ENCODE data around the gene WASF1. TPM values are rescaled to one million over a fixed set of nuclear protein-coding genes. Genes with fewer than 3 reads are reported as not detected.

The WASF1 gene
- total and polyA plus RNA-seq, 4 donors: 1.9 to 4.6 (median 3.3) TPM

GRCh38 chr6:110196874-110197273 lies 17.4 kb upstream of the WASF1 start:
- no peak overlapping the region for H3K9ac ChIP-seq (ENCODE audit: insufficient read depth in 1 of 2, low read length in 2 of 2)
- H3K4me1 ChIP-seq (ENCODE audit: control insufficient read depth in 5 of 5, insufficient read depth in 5 of 5, low read length in 5 of 5): peaks cover 0 to 5% (median 0%) of the 10 kb centered on the region in 5 donors
- H3K27me3 ChIP-seq (ENCODE audit: control insufficient read depth in 3 of 3, insufficient read depth in 3 of 3, low read length in 2 of 3): no peaks in the 10 kb centered on the region
- 72 to 81% methylated on average over 1 of the region's 1 CpG for WGBS, 2 donors
- no peak overlapping the region for H3K4me3 ChIP-seq
- no peak for TF ChIP-seq CTCF (IDR thresholded peaks at IDR 0.05; ENCODE audit: control extremely low read depth, extremely low read depth)
- H3K9me3 ChIP-seq (ENCODE audit: control insufficient read depth in 4 of 4, insufficient read depth in 3 of 4, low read length in 3 of 4): no peaks in the 10 kb centered on the region
- H3K27ac ChIP-seq (ENCODE audit: low read depth in 1 of 2, low read length in 1 of 2): no peak overlapping the region
- DNase-seq (no peak), ATAC-seq (ENCODE audit: insufficient read depth, low FRiP score) (no peak)
- H3K36me3 ChIP-seq (ENCODE audit: control insufficient read depth in 4 of 4, insufficient read depth in 4 of 4, low read length in 4 of 4): peaks cover 0 to 6% (median 4%) of the 10 kb centered on the region in 4 donors

GRCh38 chr6:110195639-110196038 lies 16.2 kb upstream of the WASF1 start:
- Histone ChIP-seq H3K9ac (ENCODE audit: insufficient read depth in 1 of 2, low read length in 2 of 2) (no peak overlapping the region), H3K4me1 (ENCODE audit: control insufficient read depth in 5 of 5, insufficient read depth in 5 of 5, low read length in 5 of 5) (peaks cover 0 to 7% (median 1%) of the 10 kb centered on the region in 5 donors), H3K27ac (ENCODE audit: low read depth in 1 of 2, low read length in 1 of 2) (no peak overlapping the region), H3K36me3 (ENCODE audit: control insufficient read depth in 4 of 4, insufficient read depth in 4 of 4, low read length in 4 of 4) (peaks cover 0 to 6% (median 4%) of the 10 kb centered on the region in 4 donors), H3K27me3 (ENCODE audit: control insufficient read depth in 3 of 3, insufficient read depth in 3 of 3, low read length in 2 of 3) (no peaks in the 10 kb centered on the region), H3K9me3 (ENCODE audit: control insufficient read depth in 4 of 4, insufficient read depth in 3 of 4, low read length in 3 of 4) (no peaks in the 10 kb centered on the region), H3K4me3 (no peak overlapping the region)
- WGBS, 2 donors: 87 to 92% methylated on average over 4 of the region's 4 CpGs
- no peak for TF ChIP-seq CTCF (IDR thresholded peaks at IDR 0.05; ENCODE audit: control extremely low read depth, extremely low read depth)
- ATAC-seq (ENCODE audit: insufficient read depth, low FRiP score) (no peak), DNase-seq (no peak)

GRCh38 chr6:110191477-110191876 lies 12.0 kb upstream of the WASF1 start:
- no peaks in the 10 kb centered on the region for H3K9me3 ChIP-seq (ENCODE audit: control insufficient read depth in 4 of 4, insufficient read depth in 3 of 4, low read length in 3 of 4)
- WGBS, 2 donors: 79 to 87% methylated on average over 2 of the region's 2 CpGs
- DNase-seq (no peak), ATAC-seq (ENCODE audit: insufficient read depth, low FRiP score) (no peak)
- no peak overlapping the region for H3K4me3 ChIP-seq
- H3K36me3 ChIP-seq (ENCODE audit: control insufficient read depth in 4 of 4, insufficient read depth in 4 of 4, low read length in 4 of 4): peaks cover 0 to 6% (median 3%) of the 10 kb centered on the region in 4 donors
- no peak overlapping the region for H3K9ac ChIP-seq (ENCODE audit: insufficient read depth in 1 of 2, low read length in 2 of 2)
- H3K4me1 ChIP-seq (ENCODE audit: control insufficient read depth in 5 of 5, insufficient read depth in 5 of 5, low read length in 5 of 5): peaks cover 0 to 13% (median 2%) of the 10 kb centered on the region in 5 donors
- no peak overlapping the region for H3K27ac ChIP-seq (ENCODE audit: low read depth in 1 of 2, low read length in 1 of 2)
- no peak for TF ChIP-seq CTCF (IDR thresholded peaks at IDR 0.05; ENCODE audit: control extremely low read depth, extremely low read depth)
- no peaks in the 10 kb centered on the region for H3K27me3 ChIP-seq (ENCODE audit: control insufficient read depth in 3 of 3, insufficient read depth in 3 of 3, low read length in 2 of 3)

GRCh38 chr6:110190726-110191125 lies 11.3 kb upstream of the WASF1 start:
- Histone ChIP-seq H3K4me1 (ENCODE audit: control insufficient read depth in 5 of 5, insufficient read depth in 5 of 5, low read length in 5 of 5) (peaks cover 0 to 13% (median 2%) of the 10 kb centered on the region in 5 donors), H3K27me3 (ENCODE audit: control insufficient read depth in 3 of 3, insufficient read depth in 3 of 3, low read length in 2 of 3) (no peaks in the 10 kb centered on the region), H3K4me3 (no peak overlapping the region), H3K9me3 (ENCODE audit: control insufficient read depth in 4 of 4, insufficient read depth in 3 of 4, low read length in 3 of 4) (no peaks in the 10 kb centered on the region), H3K27ac (ENCODE audit: low read depth in 1 of 2, low read length in 1 of 2) (no peak overlapping the region), H3K9ac (ENCODE audit: insufficient read depth in 1 of 2, low read length in 2 of 2) (no peak overlapping the region), H3K36me3 (ENCODE audit: control insufficient read depth in 4 of 4, insufficient read depth in 4 of 4, low read length in 4 of 4) (peaks cover 0 to 6% (median 3%) of the 10 kb centered on the region in 4 donors)
- ATAC-seq (ENCODE audit: insufficient read depth, low FRiP score) (no peak), DNase-seq (no peak)
- TF ChIP-seq CTCF (IDR thresholded peaks at IDR 0.05; ENCODE audit: control extremely low read depth, extremely low read depth): no peak
- 89 to 96% methylated on average over 6 of the region's 6 CpGs for WGBS, 2 donors
